Skin of body (tissue), 2 donors: Measurements from ENCODE around the gene OR56B4. TPM values are rescaled to one million over a fixed set of nuclear protein-coding genes. Genes with fewer than 3 reads are reported as not detected.
"Not testable (repeated sequence)": the region's sequence is repeated elsewhere in the genome, so short reads cannot be mapped to it uniquely, and the experiment has no call there.

Experiments
- DNase-seq: peaks from one replicate; lab custom pipeline; 2025; lab: John Stamatoyannopoulos, UW
- total RNA-seq: library from RNA; depleted of rRNA; stranded (reverse); fragments of >200 nt; gene quantifications from one replicate; pipeline ENCODE4 v1.2.3, GENCODE V29; 2014

The OR56B4 gene, protein sequence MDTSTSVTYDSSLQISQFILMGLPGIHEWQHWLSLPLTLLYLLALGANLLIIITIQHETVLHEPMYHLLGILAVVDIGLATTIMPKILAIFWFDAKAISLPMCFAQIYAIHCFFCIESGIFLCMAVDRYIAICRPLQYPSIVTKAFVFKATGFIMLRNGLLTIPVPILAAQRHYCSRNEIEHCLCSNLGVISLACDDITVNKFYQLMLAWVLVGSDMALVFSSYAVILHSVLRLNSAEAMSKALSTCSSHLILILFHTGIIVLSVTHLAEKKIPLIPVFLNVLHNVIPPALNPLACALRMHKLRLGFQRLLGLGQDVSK
- not detected for total RNA-seq

- not testable (repeated sequence) for DNase-seq
These were observed at the start of gene OR56B4 for GRCh38 chr11:6107384-6107783. OR56B4 (plus strand) TSS chr11:6107684; CDS start chr11:6107779, 95 bp downstream.

DNA sequence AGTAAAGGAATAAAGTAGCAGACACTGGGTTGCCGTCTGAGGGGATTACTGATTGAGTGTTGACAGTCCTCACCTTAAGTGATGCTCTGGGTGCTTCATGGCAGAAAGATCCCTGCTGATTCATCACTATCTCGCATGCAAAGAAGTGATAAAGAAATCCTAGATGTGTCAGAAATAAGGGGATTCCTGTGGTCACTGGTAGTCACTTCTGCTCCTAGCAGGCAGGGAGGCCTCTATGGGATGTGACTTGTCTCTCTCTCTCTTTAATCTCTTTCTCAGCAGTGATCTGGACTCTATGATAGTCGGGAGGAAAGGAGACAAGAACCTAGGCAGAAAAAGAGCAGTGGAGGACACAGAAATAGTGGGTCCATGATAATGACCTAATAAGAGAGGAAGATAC, 46.0 kb upstream of the OR56B4 start:
- DNase-seq: no peak

- DNase-seq: no peak
These were observed 44.7 kb upstream of the OR56B4 start for GRCh38 chr11:6062691-6063358.

- no peak for DNase-seq
These were observed 40.0 kb upstream of the OR56B4 start for GRCh38 chr11:6067502-6067901.

DNA sequence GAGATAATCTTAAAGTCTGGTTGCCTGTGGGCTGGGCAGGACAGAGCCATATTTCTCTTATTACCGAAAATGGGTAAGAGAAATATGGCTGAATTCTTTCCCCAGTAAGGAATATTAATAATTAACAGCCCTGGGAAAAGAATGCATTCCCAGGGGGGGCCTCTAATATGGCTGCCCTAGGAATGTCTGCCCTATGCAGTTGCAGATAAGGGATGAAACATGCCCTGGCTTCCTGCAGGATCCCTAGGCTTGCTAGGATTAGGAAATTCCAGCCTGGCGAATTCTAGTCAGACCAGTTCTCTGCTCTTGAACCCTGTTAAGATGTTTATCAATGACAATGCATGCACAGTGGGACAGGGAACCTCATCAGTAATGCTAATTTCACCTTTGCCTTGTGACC, 31.0 kb upstream of the OR56B4 start:
- DNase-seq: not testable (repeated sequence)

DNA sequence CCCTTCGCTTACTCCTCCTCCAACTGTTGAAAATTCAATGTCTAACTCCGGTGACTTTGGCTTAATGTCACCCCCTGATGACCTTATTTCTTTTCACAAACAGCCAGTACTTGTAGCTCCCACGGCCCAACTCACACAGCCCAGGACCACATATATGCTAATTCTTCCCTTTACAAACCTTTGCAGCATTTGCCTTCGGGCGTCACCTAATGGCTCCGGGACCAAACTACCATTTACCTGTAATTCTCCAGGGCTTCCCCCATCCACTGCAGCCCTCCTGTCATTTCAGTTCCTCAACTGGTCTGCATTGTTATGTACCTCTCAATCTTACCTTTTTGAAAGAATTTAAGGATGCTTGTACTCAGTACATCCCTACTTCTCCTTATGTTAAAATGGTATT, 29.8 kb upstream of the OR56B4 start:
- DNase-seq: no peak

DNA sequence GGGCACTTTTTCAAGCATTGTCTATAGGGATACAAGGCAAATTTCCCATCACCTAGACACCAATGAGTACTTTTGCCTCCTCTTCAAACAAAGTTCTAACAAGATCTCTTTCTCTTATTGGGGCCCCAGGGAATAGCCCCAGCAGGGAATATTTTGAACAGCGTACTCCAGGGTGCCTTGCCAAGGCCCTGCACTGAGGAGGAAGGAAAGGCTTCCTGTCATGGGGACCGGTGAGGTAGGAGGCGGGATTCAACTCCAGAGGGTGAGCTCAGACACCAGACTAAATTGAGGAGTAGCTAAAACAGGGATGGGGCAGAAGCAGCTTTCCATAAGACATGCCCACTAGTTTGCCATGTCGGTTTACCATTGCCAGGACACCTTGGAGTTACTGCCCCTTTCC, 28.0 kb upstream of the OR56B4 start:
- no peak for DNase-seq

GRCh38 chr11:6083129-6083528, 24.4 kb upstream of the OR56B4 start:
- DNase-seq: no peak

GRCh38 chr11:6084587-6084986, 22.9 kb upstream of the OR56B4 start:
- DNase-seq: no peak

DNA sequence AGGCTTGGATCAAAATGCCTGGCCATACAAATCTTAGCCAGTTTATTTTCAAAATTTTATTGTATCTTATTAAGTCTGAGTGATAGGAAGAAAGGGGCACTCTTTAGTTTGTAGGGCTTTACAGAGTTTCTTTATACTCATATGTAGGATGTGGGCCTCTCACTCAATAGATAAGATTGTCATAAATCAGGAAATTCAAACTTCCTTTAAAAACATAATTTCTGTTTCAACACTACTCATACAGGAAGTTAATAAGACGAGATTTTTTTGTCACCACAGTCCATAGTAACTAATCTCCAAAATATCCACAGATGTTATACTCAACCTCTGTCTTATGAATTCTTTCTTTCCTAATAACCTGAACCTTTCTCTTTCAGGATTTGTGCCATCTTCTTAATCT, 13.3 kb upstream of the OR56B4 start:
- DNase-seq: no peak

DNA sequence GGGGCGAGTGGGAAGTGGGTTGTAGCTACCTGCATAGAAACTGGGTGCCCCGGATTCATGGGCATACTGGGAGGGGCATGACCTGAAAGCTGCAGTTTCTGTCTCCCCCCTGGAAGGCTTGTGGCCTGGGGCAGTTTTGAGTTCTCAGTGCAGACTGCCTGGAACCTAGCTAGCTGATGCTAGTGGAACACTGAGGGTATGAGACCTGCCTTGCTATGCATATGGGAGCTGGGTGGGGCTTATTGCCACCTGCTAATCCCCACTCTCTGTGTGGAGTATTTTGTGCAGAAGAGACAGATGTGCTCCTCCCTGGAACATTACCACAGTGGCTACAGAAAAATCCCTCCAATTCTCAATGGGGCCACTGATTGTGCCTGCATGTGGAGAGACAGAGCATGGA, 11.7 kb upstream of the OR56B4 start:
- no peak for DNase-seq

DNA sequence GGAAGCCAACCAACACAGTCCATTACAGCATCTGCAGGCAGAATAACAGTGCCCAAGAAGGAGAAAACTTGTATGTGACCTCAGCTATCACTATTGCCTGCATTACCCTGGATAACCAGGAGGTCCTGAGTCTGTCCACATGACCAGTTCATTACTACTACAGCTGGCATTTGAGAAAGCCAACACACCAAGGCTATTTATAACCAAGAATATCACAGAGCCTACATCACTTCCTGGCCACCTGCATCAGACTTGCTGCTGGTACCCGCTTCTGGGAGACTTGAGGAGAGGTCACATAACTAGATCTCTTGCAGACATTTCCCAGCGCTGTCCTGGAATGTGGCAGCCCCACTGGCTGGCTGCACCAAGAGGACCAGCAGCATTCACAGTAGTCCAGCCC, 11.1 kb upstream of the OR56B4 start:
- no peak for DNase-seq

DNA sequence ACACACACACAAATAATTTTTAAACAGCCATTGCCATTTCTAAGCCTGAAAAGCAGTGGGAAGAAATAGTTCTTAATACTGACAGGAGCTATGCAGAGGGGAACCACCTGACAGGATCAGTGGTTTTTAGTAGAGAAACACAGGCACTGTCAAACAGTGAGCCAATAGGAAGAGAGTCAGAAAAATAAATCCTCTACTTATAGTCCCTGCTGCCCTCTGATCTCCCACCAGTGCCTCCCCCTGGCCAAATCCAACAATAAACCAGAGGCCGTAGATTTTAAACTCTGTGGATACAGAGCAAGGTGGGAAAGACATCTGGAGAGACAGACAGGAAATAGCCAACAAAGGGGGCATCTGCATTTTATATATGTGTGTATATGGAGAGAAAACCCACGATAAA, 7.9 kb upstream of the OR56B4 start:
- DNase-seq: no peak

DNA sequence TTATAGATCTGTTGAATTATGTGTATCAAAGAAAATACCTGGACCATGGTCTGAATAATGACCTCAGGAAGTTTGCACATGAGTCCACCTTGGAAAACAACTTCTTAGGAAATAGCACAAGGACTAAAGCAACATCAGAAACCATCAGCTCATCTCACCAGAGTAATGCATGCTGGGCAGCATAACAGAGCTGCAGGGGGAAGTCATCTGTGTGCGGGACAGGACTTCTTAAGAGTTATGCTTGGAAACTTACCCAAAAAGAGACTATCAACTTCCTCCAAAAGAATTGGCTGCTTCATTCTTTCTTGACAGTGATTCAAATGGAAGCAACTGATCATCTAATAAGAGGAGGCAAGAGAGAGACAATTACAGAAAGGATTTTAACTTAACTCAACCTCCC, 2.5 kb downstream of the OR56B4 start:
- no peak for DNase-seq

- DNase-seq: no peak
These were observed 4.2 kb downstream of the OR56B4 start for GRCh38 chr11:6111673-6112072.

DNA sequence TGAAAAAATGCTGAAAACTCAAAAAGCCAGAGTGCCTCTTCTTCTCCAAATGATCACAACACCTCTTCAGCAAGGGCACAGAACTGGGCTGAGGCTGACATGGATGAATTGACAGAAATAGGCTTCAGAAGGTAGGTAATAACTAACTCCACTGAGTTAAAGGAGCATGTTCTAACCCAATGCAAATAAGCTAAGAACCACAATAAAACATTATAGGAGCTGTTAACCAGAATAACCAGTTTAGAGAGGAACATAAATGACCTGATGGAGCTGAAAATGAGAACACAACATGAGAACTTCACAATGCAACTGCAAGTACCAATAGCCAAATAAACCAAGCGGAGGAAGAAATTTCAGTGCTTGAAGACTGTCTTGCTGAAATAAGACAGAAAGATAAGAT, 9.2 kb downstream of the OR56B4 start:
- no peak for DNase-seq

- DNase-seq: no peak
These were observed 16.8 kb downstream of the OR56B4 start for GRCh38 chr11:6124245-6124644.

- DNase-seq: no peak
These were observed 20.4 kb downstream of the OR56B4 start for GRCh38 chr11:6127881-6128280.

DNA sequence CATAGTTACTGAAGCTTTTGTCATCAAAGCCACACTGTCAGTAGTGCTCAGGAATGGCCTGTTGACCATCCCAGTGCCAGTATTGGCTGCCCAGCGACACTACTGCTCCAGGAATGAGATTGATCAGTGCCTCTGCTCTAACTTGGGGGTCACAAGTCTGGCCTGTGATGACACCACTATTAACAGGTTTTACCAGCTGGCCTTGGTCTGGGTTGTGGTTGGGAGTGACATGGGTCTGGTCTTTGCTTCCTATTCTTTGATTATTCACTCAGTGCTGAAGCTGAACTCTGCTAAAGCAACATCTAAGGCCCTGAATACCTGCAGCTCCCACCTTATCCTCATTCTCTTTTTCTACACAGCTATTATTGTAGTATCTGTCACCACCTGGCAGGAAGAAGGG, 21.5 kb downstream of the OR56B4 start:
- DNase-seq: no peak

- DNase-seq: no peak
These were observed 22.2 kb downstream of the OR56B4 start for GRCh38 chr11:6129635-6130034.

DNA sequence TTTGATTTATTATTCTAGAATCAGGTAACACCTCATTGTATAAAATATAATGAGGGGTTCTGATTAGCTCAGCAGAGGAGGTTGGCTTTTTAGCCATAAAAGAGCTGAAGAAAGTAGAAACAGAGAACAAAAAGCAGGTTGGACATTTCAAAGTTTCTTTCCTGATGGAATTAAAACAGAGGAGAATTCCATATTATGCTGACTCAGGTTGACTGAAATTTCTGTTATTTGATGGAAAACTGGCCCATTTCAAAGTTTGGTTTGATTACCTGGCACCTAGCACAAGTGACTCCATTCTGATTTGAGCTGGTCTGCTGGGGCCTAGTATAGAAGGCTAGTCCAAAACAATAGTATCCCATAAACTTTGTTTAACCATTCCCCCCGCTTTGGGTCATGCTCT, 24.9 kb downstream of the OR56B4 start:
- no peak for DNase-seq

DNA sequence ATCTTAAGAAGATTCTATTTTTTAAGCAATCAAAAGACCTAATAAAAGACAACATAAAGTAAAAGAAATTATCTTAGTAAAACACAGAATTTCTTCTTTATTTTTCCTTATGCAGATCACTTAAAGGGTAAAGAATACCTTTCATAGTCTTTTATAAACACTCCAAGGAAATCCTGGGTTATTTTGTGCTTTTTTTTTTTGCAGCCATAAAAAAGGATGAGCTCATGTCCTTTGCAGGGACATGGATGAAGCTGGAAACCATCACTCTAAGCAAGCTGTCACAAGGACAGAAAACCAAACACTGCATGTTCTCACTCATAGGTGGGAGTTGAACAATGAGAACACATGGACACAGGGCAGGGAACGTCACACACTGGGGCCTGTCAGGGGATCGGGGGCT, 28.5 kb downstream of the OR56B4 start:
- DNase-seq: not testable (repeated sequence)

- no peak for DNase-seq
These were observed 35.5 kb downstream of the OR56B4 start for GRCh38 chr11:6142936-6143335.
